COLO668 (cell line): ENCODE measurements around the gene GALNS.

Experiments used
- DNase-seq: peaks from one replicate; lab custom pipeline; 2025; ENCODE audit not compliant: unreplicated experiment; lab: John Stamatoyannopoulos, UW

The GALNS gene

GRCh38 chr16:88819126-88819525 is 37.6 kb downstream of the GALNS start:
- DNase-seq: no peak

GRCh38 chr16:88818575-88818874 is 38.2 kb downstream of the GALNS start:
- no peak for DNase-seq

- DNase-seq: no peak
Observed at GRCh38 chr16:88817785-88818574, 38.8 kb downstream of the GALNS start.

GRCh38 chr16:88816736-88817535 is 39.8 kb downstream of the GALNS start:
- DNase-seq: peak; percentile 58

GRCh38 chr16:88815901-88816589 is 40.7 kb downstream of the GALNS start:
- peak; percentile 77 for DNase-seq

GRCh38 chr16:88815227-88815626 is 41.5 kb downstream of the GALNS start:
- DNase-seq: no peak

GRCh38 chr16:88814144-88814502 is 42.6 kb downstream of the GALNS start:
- no peak for DNase-seq

GRCh38 chr16:88813269-88814143 is 43.2 kb downstream of the GALNS start:
- DNase-seq: no peak

- DNase-seq: no peak
Observed at GRCh38 chr16:88812513-88813268, 44.1 kb downstream of the GALNS start.

- peak; percentile 92 for DNase-seq
Observed at GRCh38 chr16:88811769-88812512, 44.8 kb downstream of the GALNS start, which contains the start of gene APRT. TSS of gene APRT (minus strand) at chr16:88811928. CDS start at chr16:88811899, 29 bp downstream.

- DNase-seq: peak; percentile 91
Observed at GRCh38 chr16:88810912-88811768, 45.6 kb downstream of the GALNS start.

GRCh38 chr16:88810166-88810911 is 46.4 kb downstream of the GALNS start:
- DNase-seq: peak; percentile 45

GRCh38 chr16:88809676-88810165 is 47.0 kb downstream of the GALNS start:
- no peak for DNase-seq

GRCh38 chr16:88809068-88809675 is 47.6 kb downstream of the GALNS start:
- DNase-seq: no peak

GRCh38 chr16:88807626-88808453 is 48.9 kb downstream of the GALNS start:
- no peak for DNase-seq

- DNase-seq: no peak
Observed at GRCh38 chr16:88807142-88807625, 49.6 kb downstream of the GALNS start.
